ENCODE results near the gene PGBD1. TPM values are rescaled to one million over a fixed set of nuclear protein-coding genes. Genes with fewer than 3 reads are reported as not detected.

The PGBD1 gene
- total RNA-seq, 4 donors from 2014 or later = 5.8 to 8.7 (median 7.1) TPM

DNA sequence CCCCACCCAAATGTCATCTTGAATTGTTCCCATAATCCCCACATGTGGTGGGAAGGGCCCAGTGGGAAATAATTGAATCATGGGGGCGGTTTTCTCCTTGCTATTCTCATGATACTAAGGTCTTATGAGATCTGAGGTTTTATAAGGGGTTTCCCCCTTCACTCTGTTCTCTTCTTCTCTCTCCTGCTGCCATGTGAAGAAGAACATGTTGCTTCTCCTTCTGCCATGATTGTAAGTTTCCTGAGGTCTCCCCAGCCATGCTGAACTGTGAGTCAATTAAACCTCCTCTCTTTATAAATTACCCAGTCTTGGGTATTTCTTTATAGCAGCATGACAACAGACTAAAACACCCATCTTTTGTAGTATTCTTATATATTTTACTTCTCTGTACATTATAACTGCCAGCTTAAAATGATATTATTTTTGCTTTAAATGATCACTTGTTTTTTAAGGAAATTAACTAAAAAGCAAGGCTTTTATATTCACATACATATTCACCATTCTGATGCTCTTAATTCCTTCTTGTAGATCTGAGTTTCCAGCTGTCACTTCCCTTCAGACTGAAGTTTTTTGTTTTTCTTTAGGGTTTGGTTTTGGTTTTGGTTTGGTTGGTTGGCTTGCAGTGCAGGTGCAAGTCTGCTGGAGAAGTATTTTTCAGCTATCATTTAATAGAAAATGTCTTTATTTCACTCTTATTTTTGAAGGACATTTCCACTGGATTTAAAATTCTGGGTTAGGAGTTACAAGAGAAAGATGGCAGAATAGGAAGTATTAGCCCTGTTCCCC lies 59.1 kb downstream of the PGBD1 start:
- 71% methylated on average over 1 of the region's 1 CpG for WGBS
- no peak for DNase-seq (ENCODE audit: extremely low spot score)
- intact Hi-C loops (cut with DNase I) = no loop called here
- H3K9me3 ChIP-seq = no peaks in the 10 kb centered on the region
- TF ChIP-seq EP300 (IDR thresholded peaks at IDR 0.05) (no peak), POLR2A (IDR thresholded peaks at IDR 0.05; ENCODE audit: low read depth) (no peak), POLR2AphosphoS5 (IDR thresholded peaks at IDR 0.05) (no peak)
- TF ChIP-seq, protein P1, sequence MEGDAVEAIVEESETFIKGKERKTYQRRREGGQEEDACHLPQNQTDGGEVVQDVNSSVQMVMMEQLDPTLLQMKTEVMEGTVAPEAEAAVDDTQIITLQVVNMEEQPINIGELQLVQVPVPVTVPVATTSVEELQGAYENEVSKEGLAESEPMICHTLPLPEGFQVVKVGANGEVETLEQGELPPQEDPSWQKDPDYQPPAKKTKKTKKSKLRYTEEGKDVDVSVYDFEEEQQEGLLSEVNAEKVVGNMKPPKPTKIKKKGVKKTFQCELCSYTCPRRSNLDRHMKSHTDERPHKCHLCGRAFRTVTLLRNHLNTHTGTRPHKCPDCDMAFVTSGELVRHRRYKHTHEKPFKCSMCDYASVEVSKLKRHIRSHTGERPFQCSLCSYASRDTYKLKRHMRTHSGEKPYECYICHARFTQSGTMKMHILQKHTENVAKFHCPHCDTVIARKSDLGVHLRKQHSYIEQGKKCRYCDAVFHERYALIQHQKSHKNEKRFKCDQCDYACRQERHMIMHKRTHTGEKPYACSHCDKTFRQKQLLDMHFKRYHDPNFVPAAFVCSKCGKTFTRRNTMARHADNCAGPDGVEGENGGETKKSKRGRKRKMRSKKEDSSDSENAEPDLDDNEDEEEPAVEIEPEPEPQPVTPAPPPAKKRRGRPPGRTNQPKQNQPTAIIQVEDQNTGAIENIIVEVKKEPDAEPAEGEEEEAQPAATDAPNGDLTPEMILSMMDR (IDR thresholded peaks at IDR 0.05) = no peak
- H3K27ac ChIP-seq (replicated peaks in 1 of 4) = no peak overlapping the region
- no peaks in the 10 kb centered on the region for H3K27me3 ChIP-seq
- no peaks in the 10 kb centered on the region for H3K36me3 ChIP-seq
- H3K4me1 ChIP-seq = peaks cover 11 to 17% (median 13%) of the 10 kb centered on the region in 4 donors
- H3K4me3 ChIP-seq = no peak overlapping the region

DNA sequence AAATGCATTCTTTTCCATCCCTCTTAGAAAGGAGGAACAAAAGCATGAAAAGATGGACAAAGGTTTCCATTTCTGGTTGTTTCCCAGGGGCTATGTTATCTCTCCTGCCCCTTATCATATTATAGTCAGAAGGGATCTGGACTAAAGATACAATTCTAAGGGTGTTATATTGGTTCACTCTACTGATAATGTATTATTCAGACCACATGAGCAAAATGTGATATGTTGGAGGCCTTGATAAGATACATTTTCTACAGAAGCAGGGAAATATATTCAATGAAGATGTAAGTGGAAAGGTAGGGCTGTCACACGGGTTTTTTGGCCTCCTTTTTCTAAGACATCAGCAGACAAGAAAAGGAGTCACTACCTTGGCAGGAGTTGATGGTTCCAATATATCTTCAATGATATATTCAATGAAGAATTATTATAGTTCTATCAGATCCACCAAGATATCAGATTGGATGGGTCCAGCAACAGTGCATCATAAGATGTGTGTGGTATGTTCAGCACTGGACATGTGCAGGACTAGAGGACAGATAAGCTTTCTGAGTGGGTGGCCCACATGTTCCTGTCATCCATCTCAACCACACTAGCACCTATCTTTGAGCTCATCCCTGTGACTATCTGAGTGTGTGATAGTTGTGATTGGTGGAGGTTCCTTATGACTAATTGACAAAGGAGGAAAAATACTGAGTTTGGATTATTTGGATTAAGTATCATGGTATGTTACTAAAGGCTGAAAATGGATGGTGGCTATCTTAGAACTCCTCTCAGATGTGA lies 62.7 kb downstream of the PGBD1 start:
- no peaks in the 10 kb centered on the region for H3K4me1 ChIP-seq
- peak; percentile 50 for DNase-seq (ENCODE audit: extremely low spot score)
- H3K9me3 ChIP-seq = no peaks in the 10 kb centered on the region
- WGBS = 52% methylated on average over 1 of the region's 1 CpG
- no peaks in the 10 kb centered on the region for H3K36me3 ChIP-seq
- no peak overlapping the region for H3K4me3 ChIP-seq
- H3K27me3 ChIP-seq = no peaks in the 10 kb centered on the region
- intact Hi-C loops (cut with DNase I) = no loop called here
- TF ChIP-seq, protein P1 (IDR thresholded peaks at IDR 0.05) = no peak
- TF ChIP-seq POLR2A (IDR thresholded peaks at IDR 0.05; ENCODE audit: low read depth) (no peak), EP300 (IDR thresholded peaks at IDR 0.05) (no peak)
- H3K27ac ChIP-seq (replicated peaks in 1 of 4) = no peak overlapping the region

DNA sequence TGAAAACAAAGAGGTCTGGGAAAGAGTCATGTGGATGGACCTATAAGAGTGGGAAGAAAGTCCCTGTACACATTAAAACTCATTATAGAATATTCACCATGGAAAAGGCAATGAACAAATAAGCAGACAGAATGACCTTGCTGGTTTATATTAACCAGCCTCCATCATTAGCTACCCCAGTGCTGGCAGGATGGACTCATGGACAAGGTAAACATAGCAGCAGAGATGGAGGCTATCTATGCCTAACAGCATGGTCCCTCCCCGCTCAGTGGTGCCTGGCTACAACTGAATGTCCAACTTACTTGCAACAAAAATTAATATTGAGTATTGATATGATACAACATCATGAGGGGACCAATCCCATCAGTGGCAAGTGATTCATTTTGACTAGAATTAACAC lies 63.8 kb downstream of the PGBD1 start:
- Histone ChIP-seq H3K9me3 (no peaks in the 10 kb centered on the region), H3K27ac (replicated peaks in 1 of 4) (no peak overlapping the region), H3K36me3 (no peaks in the 10 kb centered on the region), H3K4me3 (no peak overlapping the region), H3K27me3 (no peaks in the 10 kb centered on the region), H3K4me1 (peaks cover 0 to under 1% (median under 1%) of the 10 kb centered on the region in 4 donors)
- no peak for TF ChIP-seq POLR2A (IDR thresholded peaks at IDR 0.05; ENCODE audit: low read depth)
- no peak for TF ChIP-seq POLR2AphosphoS5 (IDR thresholded peaks at IDR 0.05)
- no peak for TF ChIP-seq EP300 (IDR thresholded peaks at IDR 0.05)
- TF ChIP-seq, protein P1 (IDR thresholded peaks at IDR 0.05) = no peak
- whole genome bisulfite sequencing = 83% methylated on average over 1 of the region's 1 CpG
- intact Hi-C loops (cut with DNase I) = no loop called here
- no peak for DNase-seq (ENCODE audit: extremely low spot score)

DNA sequence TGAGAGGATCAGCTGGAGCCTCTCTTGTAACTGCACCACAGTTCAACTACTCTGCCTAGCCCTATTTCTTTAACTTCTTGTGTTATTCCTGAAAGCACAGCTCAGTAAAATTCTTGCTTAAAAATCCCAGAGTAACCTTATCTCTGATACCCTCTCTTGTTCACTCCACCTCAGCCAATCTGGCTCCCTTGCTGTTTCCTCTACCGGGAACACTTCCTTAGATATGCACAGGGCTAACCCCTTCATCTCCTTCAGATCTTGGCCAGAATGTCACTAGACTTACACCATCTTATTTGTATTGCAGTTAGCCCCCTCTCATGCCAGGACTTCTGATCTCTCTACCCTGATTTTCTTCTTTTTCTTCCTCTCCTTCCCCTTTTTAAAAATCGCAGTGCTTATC lies 65.7 kb downstream of the PGBD1 start:
- Histone ChIP-seq H3K4me1 (peaks cover 11 to 19% (median 15%) of the 10 kb centered on the region in 4 donors), H3K9me3 (no peaks in the 10 kb centered on the region), H3K36me3 (no peaks in the 10 kb centered on the region), H3K27ac (replicated peaks in 1 of 4) (no peak overlapping the region), H3K4me3 (no peak overlapping the region), H3K27me3 (no peaks in the 10 kb centered on the region)
- 27% methylated on average over 2 of the region's 2 CpGs for WGBS
- DNase-seq (ENCODE audit: extremely low spot score) = no peak
- intact Hi-C loops (cut with DNase I) = no loop called here
- TF ChIP-seq POLR2AphosphoS5 (IDR thresholded peaks at IDR 0.05) (no peak), EP300 (IDR thresholded peaks at IDR 0.05) (no peak), POLR2A (IDR thresholded peaks at IDR 0.05; ENCODE audit: low read depth) (no peak)
- TF ChIP-seq, protein P1 (IDR thresholded peaks at IDR 0.05) = no peak
